DMS153 treated with DMSO at 0.1 percent for 48 hours (cell line): ENCODE measurements around the gene CCSER1.

Experiments
- DNase-seq: peaks from one replicate; lab custom pipeline; 2025; ENCODE audit not compliant: unreplicated experiment; lab: John Stamatoyannopoulos, UW

CCSER1 gene

GRCh38 chr4:90127223-90127705, at the start of gene CCSER1:
CCSER1 (plus strand) TSS chr4:90127394.
- peak; percentile 65 for DNase-seq

- no peak for DNase-seq
Measured at GRCh38 chr4:90078440-90078839, 48.8 kb upstream of the CCSER1 start.

- no peak for DNase-seq
Measured at GRCh38 chr4:90080116-90080515, 47.1 kb upstream of the CCSER1 start.

GRCh38 chr4:90081432-90082144, 45.6 kb upstream of the CCSER1 start:
- DNase-seq: no peak

DNA sequence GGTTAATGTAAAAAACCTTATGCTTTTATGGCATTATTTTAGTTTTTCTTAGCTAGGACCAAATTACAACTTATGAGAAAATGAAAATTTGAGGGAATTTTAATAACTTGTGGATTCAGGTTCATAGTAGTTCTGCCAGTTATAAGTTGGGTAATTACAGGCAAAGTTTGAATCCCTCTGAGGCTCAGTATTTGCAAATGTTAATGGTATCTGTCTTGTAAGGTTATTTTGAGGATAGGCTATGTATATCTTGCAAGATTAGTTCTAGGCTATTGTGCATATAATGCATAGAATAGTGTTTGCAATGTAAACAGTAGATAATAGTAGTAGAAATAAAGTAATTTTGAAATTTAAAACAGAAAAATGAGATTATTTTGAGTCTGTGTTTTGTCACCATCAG, 44.7 kb upstream of the CCSER1 start:
- DNase-seq: no peak

- DNase-seq: no peak
Measured at GRCh38 chr4:90084277-90084966, 42.8 kb upstream of the CCSER1 start.

DNA sequence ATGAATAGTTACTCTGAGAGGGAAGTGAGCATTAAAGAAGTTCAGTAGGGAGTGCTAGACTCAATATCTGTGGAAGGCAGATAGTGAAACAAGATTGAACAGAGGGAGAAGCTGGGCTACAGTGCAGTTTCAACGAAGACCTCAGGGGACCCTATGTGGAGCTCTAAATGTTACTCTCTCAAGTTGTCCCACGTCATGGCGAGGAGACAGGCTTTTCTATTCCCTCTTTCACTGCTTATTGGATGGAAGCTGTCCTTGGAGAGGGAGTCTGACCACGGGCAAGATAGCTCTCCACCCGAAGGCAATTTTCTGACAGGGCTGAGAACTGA, 42.3 kb upstream of the CCSER1 start:
- no peak for DNase-seq

GRCh38 chr4:90093526-90093925, 33.7 kb upstream of the CCSER1 start:
- no peak for DNase-seq

GRCh38 chr4:90095000-90095399, 32.2 kb upstream of the CCSER1 start:
- DNase-seq: no peak

GRCh38 chr4:90099812-90100211, 27.4 kb upstream of the CCSER1 start:
- no peak for DNase-seq

GRCh38 chr4:90103991-90104390, 23.2 kb upstream of the CCSER1 start:
- no peak for DNase-seq

GRCh38 chr4:90105274-90105673, 21.9 kb upstream of the CCSER1 start:
- no peak for DNase-seq

- DNase-seq: no peak
Measured at GRCh38 chr4:90112715-90113114, 14.5 kb upstream of the CCSER1 start.

GRCh38 chr4:90113881-90114457, 13.2 kb upstream of the CCSER1 start:
- no peak for DNase-seq

DNA sequence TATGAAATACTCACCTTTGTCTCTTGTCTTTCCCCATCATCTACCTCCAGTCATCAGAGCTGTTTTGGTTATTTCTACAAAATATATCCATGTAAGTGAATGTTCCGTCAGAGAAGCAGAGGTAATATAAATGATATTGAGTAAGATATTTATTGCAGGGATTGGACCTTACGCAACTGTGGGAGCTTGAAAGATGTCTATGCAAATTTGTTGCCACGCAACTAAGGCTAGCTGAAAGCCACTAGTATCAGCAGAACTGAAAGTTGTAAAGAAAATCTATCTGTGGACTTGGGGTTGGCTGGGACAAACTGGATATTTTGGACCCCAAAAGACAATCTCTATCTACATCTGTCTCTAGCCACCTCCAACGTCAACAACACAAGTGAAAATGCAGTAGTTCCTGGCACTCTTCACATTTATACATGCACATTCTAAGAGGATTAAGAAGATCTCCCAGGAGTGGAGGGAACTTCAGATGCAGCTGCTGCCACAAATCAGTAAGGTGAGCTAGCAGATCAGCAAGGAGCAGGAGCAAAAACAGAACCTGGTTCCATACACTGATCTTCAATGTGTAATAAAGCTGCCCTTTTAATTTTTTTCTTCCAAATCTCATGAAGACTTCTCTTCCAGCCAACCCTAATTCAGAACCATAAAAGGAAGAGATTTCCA, 8.5 kb upstream of the CCSER1 start:
- no peak for DNase-seq

- no peak for DNase-seq
Measured at GRCh38 chr4:90120037-90120436, 7.2 kb upstream of the CCSER1 start.

GRCh38 chr4:90120815-90121214, 6.4 kb upstream of the CCSER1 start:
- no peak for DNase-seq

DNA sequence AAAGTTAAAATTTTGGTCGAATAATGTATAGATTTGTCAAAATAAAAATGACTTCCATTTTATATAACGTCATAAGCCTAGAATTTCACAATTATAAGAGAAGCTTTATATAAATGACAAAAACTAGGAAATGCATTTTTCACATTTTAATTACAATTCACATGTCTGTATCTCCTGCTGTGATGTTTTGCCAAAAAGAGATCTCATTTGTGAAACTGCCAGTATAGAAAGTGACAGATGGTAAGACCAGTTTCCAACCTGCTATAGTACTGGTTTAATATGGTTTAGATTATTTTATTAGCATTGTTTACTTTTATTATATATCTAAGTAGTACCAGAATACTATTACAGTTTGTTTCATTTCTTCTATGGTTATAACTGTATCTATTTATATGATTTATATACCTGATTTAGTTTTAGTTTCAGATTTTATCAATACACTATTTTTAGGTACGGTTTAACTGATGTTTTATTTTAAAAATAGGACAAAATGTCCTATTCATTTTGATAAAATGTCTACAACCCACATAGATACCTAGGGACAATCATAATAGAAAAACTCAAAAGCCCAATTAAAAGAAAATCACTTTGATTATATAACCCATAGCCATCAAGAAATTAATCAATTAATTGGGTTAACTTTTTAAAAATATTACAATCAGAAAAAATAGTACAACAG, 5.4 kb upstream of the CCSER1 start:
- no peak for DNase-seq

- no peak for DNase-seq
Measured at GRCh38 chr4:90122355-90122748, 4.8 kb upstream of the CCSER1 start.

GRCh38 chr4:90124276-90124675, 2.9 kb upstream of the CCSER1 start:
- DNase-seq: no peak

DNA sequence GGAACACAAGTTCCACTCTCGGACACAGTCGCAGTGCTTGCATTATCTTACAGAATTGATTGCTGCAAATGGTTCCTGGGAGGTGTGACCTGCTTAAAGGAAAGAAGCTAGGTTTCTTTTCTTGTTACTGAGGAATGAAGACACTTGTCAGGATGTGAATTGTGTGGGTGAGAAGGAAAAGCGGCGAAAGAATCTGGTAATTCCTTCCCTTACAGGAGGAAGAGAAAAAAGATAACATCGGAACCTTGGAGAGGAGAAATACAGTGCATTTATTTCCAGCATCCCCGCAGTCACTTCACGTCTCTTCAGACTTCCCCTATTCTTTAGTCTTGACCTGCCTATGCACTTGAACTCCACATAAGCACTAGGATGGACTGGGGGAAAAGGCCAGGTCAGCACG, 389 bp upstream of the CCSER1 start:
- DNase-seq: no peak
